HepG2 (cell line): ENCODE data around the gene PPIL6. TPM values are rescaled to one million over a fixed set of nuclear protein-coding genes. Genes with fewer than 3 reads are reported as not detected.

Experiments
- ADNP ChIP-seq: sonication (generic); formaldehyde crosslinking; IDR thresholded peaks from 2 replicates; pipeline ENCODE4 v1.4.0; 2020; ENCODE audit warnings: missing genetic modification reagents
- JUND ChIP-seq: sonication (generic); formaldehyde crosslinking; IDR thresholded peaks from 2 replicates; pipeline ENCODE4 v1.8.0; 2022; ENCODE audit warnings: mild to moderate bottlenecking, missing genetic modification reagents
- PITX1 ChIP-seq: sonication (generic); formaldehyde crosslinking; IDR thresholded peaks from 2 replicates; pipeline ENCODE4 v1.5.1; 2020; ENCODE audit warnings: mild to moderate bottlenecking, missing genetic modification reagents
- POGZ ChIP-seq: sonication (generic); formaldehyde crosslinking; IDR thresholded peaks from 2 replicates; pipeline ENCODE4 v1.4.0; 2020; ENCODE audit warnings: mild to moderate bottlenecking, missing genetic modification reagents
- ZFAT ChIP-seq: sonication (generic); formaldehyde crosslinking; conservative IDR thresholded peaks from 2 replicates; pipeline ENCODE4 v1.8.1; 2023; ENCODE audit warnings: missing genetic modification reagents, inconsistent platforms
- ZNF160 ChIP-seq: sonication (generic); formaldehyde crosslinking; IDR thresholded peaks from 2 replicates; pipeline ENCODE4 v1.8.0; 2022; ENCODE audit warnings: mild to moderate bottlenecking, inconsistent platforms, missing genetic modification reagents
- ZNF781 ChIP-seq: sonication (generic); formaldehyde crosslinking; IDR thresholded peaks from 2 replicates; pipeline ENCODE4 v1.5.1; 2020; ENCODE audit warnings: borderline replicate concordance, mild to moderate bottlenecking, missing genetic modification reagents; ENCODE audit errors: not compliant biosample characterization
- polyA plus RNA-seq, 8 experiments: library from polyadenylated mRNA; depleted of rRNA in 3 of 8; stranded (reverse) in 7 of 8; unstranded in 1 of 8; fragments of >200 nt; fragmentation: Illumina TruSeq in 4 of 8; extraction: Trizol in 4 of 8; gene quantifications; 2 replicates each; pipeline versions ENCODE4 v1.2.1 to v1.2.3, GENCODE V29; 2011 to 2016; ENCODE audit warnings: low read depth in 4 of 8, missing spikeins in 1 of 8, mixed read lengths in 1 of 8; ENCODE audit not compliant: insufficient read depth in 1 of 8
- total RNA-seq, 5 experiments: library from RNA; depleted of rRNA; stranded (reverse); fragments of >200 nt; fragmentation: Illumina TruSeq; extraction: Trizol; gene quantifications; 2 replicates each; pipeline ENCODE4 v1.2.3, GENCODE V29; 2016; ENCODE audit warnings: low read depth in 1 of 5
- TF ChIP-seq, protein P1 (sequence below): sonication (generic); formaldehyde crosslinking; IDR thresholded peaks from 2 replicates; pipeline ENCODE4 v1.5.1; 2020; ENCODE audit warnings: mild to moderate bottlenecking, missing genetic modification reagents, moderate library complexity
- TF ChIP-seq, protein P2 (sequence below): sonication (generic); formaldehyde crosslinking; IDR thresholded peaks from 2 replicates; pipeline ENCODE4 v1.5.1; 2020; ENCODE audit warnings: mild to moderate bottlenecking, missing genetic modification reagents
- TF ChIP-seq, protein P3 (sequence below): sonication (generic); formaldehyde crosslinking; conservative IDR thresholded peaks from 2 replicates; pipeline ENCODE4 v1.4.0; 2020; ENCODE audit warnings: mild to moderate bottlenecking, missing genetic modification reagents, moderate library complexity
- TF ChIP-seq, protein P4 (sequence below): sonication (generic); formaldehyde crosslinking; IDR thresholded peaks from 2 replicates; pipeline ENCODE4 v1.4.0; 2020; ENCODE audit warnings: mild to moderate bottlenecking, missing genetic modification reagents

PPIL6 gene
- total and polyA plus RNA-seq, 2 of the 13 experiments (the other 11 are each of a cell fraction or from before 2014, with no cell fraction given), result 0.22 to 0.46 TPM

DNA sequence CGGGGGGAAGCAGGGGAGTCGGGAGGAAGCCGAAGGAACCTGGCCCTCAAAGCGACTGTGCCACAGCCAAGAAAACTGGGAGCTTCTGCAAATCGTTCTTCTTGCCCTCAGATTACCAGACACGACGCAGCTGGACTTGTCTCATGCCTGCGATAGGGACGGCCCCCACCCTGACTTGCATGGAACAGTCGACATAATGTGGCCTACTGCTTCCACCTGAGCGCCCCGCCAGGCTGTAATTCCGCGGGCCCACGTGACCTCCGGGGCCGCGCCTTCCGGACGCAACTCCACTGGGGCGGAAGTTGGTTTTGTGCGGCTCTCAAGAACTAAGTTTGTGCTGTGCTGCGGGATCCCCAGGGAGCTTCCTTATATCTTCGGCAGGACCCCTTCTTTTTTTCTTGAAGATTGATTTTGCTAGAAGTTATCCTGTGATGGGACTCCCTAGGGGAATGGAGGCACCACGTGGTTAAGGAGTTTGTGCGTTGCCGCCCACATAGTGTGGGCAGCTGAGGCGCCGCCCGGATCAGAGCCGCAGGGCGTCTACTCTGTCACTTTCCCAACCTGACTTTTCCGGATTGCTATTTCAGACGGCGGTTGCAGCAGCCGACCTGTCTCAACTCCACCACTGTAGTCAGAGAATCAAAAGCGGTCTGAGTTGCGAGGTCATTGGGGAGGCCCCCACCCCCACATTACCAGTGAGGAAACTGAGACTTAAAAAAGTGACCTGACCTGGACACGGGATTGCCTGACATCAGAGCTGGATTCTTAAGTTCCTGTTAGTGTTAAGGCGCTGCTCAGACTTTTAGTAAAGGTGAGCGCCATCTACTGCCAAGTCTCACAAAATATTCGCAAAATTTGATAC is 57.6 kb downstream of the PPIL6 start (continued):
- TF ChIP-seq, protein P1, sequence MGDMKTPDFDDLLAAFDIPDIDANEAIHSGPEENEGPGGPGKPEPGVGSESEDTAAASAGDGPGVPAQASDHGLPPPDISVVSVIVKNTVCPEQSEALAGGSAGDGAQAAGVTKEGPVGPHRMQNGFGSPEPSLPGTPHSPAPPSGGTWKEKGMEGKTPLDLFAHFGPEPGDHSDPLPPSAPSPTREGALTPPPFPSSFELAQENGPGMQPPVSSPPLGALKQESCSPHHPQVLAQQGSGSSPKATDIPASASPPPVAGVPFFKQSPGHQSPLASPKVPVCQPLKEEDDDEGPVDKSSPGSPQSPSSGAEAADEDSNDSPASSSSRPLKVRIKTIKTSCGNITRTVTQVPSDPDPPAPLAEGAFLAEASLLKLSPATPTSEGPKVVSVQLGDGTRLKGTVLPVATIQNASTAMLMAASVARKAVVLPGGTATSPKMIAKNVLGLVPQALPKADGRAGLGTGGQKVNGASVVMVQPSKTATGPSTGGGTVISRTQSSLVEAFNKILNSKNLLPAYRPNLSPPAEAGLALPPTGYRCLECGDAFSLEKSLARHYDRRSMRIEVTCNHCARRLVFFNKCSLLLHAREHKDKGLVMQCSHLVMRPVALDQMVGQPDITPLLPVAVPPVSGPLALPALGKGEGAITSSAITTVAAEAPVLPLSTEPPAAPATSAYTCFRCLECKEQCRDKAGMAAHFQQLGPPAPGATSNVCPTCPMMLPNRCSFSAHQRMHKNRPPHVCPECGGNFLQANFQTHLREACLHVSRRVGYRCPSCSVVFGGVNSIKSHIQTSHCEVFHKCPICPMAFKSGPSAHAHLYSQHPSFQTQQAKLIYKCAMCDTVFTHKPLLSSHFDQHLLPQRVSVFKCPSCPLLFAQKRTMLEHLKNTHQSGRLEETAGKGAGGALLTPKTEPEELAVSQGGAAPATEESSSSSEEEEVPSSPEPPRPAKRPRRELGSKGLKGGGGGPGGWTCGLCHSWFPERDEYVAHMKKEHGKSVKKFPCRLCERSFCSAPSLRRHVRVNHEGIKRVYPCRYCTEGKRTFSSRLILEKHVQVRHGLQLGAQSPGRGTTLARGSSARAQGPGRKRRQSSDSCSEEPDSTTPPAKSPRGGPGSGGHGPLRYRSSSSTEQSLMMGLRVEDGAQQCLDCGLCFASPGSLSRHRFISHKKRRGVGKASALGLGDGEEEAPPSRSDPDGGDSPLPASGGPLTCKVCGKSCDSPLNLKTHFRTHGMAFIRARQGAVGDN (CRISPR knock-in tag), result peak; percentile 77
- TF ChIP-seq ZNF781 (CRISPR knock-in tag) (peak; percentile 39), JUND (CRISPR knock-in tag) (no peak), ADNP (CRISPR knock-in tag) (no peak), ZNF160 (CRISPR knock-in tag) (no peak), PITX1 (peak; percentile 75), ZFAT (no peak), POGZ (CRISPR knock-in tag) (peak; percentile 11; the same call in 1 of the 2 replicates)
- TF ChIP-seq, protein P2, sequence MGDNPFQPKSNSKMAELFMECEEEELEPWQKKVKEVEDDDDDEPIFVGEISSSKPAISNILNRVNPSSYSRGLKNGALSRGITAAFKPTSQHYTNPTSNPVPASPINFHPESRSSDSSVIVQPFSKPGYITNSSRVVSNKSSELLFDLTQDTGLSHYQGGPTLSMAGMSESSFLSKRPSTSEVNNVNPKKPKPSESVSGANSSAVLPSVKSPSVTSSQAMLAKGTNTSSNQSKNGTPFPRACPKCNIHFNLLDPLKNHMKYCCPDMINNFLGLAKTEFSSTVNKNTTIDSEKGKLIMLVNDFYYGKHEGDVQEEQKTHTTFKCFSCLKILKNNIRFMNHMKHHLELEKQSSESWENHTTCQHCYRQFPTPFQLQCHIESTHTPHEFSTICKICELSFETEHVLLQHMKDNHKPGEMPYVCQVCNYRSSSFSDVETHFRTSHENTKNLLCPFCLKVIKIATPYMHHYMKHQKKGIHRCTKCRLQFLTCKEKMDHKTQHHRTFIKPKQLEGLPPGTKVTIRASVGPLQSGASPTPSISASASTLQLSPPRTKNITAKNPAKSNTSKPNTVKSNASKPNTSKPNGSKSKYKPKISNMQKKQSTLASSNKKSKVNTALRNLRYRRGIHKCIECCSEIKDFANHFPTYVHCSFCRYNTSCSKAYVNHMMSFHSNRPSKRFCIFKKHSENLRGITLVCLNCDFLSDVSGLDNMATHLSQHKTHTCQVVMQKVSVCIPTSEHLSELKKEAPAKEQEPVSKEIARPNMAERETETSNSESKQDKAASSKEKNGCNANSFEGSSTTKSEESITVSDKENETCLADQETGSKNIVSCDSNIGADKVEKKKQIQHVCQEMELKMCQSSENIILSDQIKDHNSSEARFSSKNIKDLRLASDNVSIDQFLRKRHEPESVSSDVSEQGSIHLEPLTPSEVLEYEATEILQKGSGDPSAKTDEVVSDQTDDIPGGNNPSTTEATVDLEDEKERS, result 0 out of 2 replicates have a peak, but pooled peaks have one; percentile 18
- TF ChIP-seq, protein P3, sequence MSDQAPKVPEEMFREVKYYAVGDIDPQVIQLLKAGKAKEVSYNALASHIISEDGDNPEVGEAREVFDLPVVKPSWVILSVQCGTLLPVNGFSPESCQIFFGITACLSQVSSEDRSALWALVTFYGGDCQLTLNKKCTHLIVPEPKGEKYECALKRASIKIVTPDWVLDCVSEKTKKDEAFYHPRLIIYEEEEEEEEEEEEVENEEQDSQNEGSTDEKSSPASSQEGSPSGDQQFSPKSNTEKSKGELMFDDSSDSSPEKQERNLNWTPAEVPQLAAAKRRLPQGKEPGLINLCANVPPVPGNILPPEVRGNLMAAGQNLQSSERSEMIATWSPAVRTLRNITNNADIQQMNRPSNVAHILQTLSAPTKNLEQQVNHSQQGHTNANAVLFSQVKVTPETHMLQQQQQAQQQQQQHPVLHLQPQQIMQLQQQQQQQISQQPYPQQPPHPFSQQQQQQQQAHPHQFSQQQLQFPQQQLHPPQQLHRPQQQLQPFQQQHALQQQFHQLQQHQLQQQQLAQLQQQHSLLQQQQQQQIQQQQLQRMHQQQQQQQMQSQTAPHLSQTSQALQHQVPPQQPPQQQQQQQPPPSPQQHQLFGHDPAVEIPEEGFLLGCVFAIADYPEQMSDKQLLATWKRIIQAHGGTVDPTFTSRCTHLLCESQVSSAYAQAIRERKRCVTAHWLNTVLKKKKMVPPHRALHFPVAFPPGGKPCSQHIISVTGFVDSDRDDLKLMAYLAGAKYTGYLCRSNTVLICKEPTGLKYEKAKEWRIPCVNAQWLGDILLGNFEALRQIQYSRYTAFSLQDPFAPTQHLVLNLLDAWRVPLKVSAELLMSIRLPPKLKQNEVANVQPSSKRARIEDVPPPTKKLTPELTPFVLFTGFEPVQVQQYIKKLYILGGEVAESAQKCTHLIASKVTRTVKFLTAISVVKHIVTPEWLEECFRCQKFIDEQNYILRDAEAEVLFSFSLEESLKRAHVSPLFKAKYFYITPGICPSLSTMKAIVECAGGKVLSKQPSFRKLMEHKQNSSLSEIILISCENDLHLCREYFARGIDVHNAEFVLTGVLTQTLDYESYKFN (CRISPR knock-in tag), result peak; percentile 60; the same call in 1 of the 2 replicates
- TF ChIP-seq, protein P4, sequence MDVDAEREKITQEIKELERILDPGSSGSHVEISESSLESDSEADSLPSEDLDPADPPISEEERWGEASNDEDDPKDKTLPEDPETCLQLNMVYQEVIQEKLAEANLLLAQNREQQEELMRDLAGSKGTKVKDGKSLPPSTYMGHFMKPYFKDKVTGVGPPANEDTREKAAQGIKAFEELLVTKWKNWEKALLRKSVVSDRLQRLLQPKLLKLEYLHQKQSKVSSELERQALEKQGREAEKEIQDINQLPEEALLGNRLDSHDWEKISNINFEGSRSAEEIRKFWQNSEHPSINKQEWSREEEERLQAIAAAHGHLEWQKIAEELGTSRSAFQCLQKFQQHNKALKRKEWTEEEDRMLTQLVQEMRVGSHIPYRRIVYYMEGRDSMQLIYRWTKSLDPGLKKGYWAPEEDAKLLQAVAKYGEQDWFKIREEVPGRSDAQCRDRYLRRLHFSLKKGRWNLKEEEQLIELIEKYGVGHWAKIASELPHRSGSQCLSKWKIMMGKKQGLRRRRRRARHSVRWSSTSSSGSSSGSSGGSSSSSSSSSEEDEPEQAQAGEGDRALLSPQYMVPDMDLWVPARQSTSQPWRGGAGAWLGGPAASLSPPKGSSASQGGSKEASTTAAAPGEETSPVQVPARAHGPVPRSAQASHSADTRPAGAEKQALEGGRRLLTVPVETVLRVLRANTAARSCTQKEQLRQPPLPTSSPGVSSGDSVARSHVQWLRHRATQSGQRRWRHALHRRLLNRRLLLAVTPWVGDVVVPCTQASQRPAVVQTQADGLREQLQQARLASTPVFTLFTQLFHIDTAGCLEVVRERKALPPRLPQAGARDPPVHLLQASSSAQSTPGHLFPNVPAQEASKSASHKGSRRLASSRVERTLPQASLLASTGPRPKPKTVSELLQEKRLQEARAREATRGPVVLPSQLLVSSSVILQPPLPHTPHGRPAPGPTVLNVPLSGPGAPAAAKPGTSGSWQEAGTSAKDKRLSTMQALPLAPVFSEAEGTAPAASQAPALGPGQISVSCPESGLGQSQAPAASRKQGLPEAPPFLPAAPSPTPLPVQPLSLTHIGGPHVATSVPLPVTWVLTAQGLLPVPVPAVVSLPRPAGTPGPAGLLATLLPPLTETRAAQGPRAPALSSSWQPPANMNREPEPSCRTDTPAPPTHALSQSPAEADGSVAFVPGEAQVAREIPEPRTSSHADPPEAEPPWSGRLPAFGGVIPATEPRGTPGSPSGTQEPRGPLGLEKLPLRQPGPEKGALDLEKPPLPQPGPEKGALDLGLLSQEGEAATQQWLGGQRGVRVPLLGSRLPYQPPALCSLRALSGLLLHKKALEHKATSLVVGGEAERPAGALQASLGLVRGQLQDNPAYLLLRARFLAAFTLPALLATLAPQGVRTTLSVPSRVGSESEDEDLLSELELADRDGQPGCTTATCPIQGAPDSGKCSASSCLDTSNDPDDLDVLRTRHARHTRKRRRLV (CRISPR knock-in tag), result no peak
